ENCODE results near the gene FAM98B. TPM values are rescaled to one million over a fixed set of nuclear protein-coding genes. Genes with fewer than 3 reads are reported as not detected.
"Not testable (repeated sequence)": the region's sequence is repeated elsewhere in the genome, so short reads cannot be mapped to it uniquely, and the experiment has no call there.

Gene FAM98B
- total and polyA plus RNA-seq, 2 of the 13 experiments (the other 11 are each of a cell fraction or from before 2014, with no cell fraction given) = 3.7 to 4.7 TPM

GRCh38 chr15:38436993-38437392, 16.9 kb upstream of the FAM98B start:
- H2AFZ ChIP-seq (ENCODE audit: low read length) = no peak overlapping the region
- TF ChIP-seq TEAD3 (CRISPR knock-in tag; optimal IDR thresholded peaks at IDR 0.05; ENCODE audit: borderline replicate concordance) (no peak), KLF12 (CRISPR knock-in tag; IDR thresholded peaks at IDR 0.05; ENCODE audit: borderline replicate concordance) (no peak), MEIS2 (CRISPR knock-in tag; IDR thresholded peaks at IDR 0.05) (no peak), SP140L (CRISPR knock-in tag; IDR thresholded peaks at IDR 0.05; ENCODE audit: borderline replicate concordance) (no peak), NPAS2 (CRISPR knock-in tag; IDR thresholded peaks at IDR 0.05; ENCODE audit: borderline replicate concordance) (no peak), ZNF710 (CRISPR knock-in tag; IDR thresholded peaks at IDR 0.05; ENCODE audit: borderline replicate concordance) (no peak), MTF1 (CRISPR knock-in tag; IDR thresholded peaks at IDR 0.05) (no peak), ZNF30 (CRISPR knock-in tag; IDR thresholded peaks at IDR 0.05) (no peak), ZNF513 (CRISPR knock-in tag; conservative IDR thresholded peaks at IDR 0.05) (no peak)
- TF ChIP-seq, protein P1, sequence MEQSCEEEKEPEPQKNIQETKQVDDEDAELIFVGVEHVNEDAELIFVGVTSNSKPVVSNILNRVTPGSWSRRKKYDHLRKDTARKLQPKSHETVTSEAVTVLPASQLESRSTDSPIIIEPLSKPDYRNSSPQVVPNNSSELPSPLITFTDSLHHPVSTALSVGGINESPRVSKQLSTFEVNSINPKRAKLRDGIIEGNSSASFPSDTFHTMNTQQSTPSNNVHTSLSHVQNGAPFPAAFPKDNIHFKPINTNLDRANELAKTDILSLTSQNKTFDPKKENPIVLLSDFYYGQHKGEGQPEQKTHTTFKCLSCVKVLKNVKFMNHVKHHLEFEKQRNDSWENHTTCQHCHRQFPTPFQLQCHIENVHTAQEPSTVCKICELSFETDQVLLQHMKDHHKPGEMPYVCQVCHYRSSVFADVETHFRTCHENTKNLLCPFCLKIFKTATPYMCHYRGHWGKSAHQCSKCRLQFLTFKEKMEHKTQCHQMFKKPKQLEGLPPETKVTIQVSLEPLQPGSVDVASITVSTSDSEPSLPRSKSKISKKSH (CRISPR knock-in tag; IDR thresholded peaks at IDR 0.05; ENCODE audit: borderline replicate concordance) = no peak
- TF ChIP-seq, protein P2, sequence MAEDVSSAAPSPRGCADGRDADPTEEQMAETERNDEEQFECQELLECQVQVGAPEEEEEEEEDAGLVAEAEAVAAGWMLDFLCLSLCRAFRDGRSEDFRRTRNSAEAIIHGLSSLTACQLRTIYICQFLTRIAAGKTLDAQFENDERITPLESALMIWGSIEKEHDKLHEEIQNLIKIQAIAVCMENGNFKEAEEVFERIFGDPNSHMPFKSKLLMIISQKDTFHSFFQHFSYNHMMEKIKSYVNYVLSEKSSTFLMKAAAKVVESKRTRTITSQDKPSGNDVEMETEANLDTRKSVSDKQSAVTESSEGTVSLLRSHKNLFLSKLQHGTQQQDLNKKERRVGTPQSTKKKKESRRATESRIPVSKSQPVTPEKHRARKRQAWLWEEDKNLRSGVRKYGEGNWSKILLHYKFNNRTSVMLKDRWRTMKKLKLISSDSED (CRISPR knock-in tag; IDR thresholded peaks at IDR 0.05) = no peak
- H3K36me3 ChIP-seq (replicated peaks in 1 of 2; ENCODE audit: control insufficient read depth in 1 of 2, insufficient read depth in 2 of 2, low read length in 2 of 2) = no peaks in the 10 kb centered on the region
- no peak overlapping the region for H3K4me2 ChIP-seq (ENCODE audit: low read depth, low read length)
- no peaks in the 10 kb centered on the region for H3K27me3 ChIP-seq (ENCODE audit: control insufficient read depth in 1 of 2, insufficient read depth in 2 of 2, low read length in 2 of 2)
- no peak overlapping the region for H3K4me3 ChIP-seq (replicated peaks in 1 of 3; ENCODE audit: insufficient read depth in 1 of 3, low read depth in 2 of 3, low read length in 3 of 3)
- 0 out of 2 replicates have a peak, but pooled peaks cover 4% of the 10 kb centered on the region for H3K4me1 ChIP-seq (ENCODE audit: insufficient read depth, low read length)
- 0% methylated on average over 1 of the region's 1 CpG for WGBS (ENCODE audit: low lambda C conversion rate)
- no TSS peak for BruUV-seq (replicated peaks)
- ChIA-PET CTCF (ENCODE audit: low intra/inter-chr PET ratio, low total read pairs) (no interaction called here), POLR2A (no interaction called here)
- DNase-seq (ENCODE audit: low spot score) (no peak), FAIRE-seq (no peak), ATAC-seq (no peak)
- no peak overlapping the region for H3K9ac ChIP-seq (ENCODE audit: insufficient read depth, low read depth, low read length)
- no peaks in the 10 kb centered on the region for H3K79me2 ChIP-seq (ENCODE audit: insufficient read depth, low read length)
- H3K27ac ChIP-seq (ENCODE audit: extremely low read length, insufficient read depth, low read length) = no peak overlapping the region
- intact Hi-C loops (cut with micrococcal nuclease; ENCODE audit: unreplicated experiment) = no loop called here
- H3K9me3 ChIP-seq (ENCODE audit: low read length) = no peaks in the 10 kb centered on the region
- H4K20me1 ChIP-seq (ENCODE audit: insufficient read depth, low read length) = no peaks in the 10 kb centered on the region
- in situ Hi-C loops (cut with HindIII; ENCODE audit: extremely low pct_ligation_motif_present, low pct_unique_long_range_greater_than_20kb) = no loop called here

GRCh38 chr15:38437603-38438002, 16.3 kb upstream of the FAM98B start:
- CTCF ChIA-PET (ENCODE audit: low intra/inter-chr PET ratio, low total read pairs); H3K4me2 ChIP-seq (ENCODE audit: low read depth, low read length); BruUV-seq (replicated peaks); intact Hi-C loops (cut with micrococcal nuclease; ENCODE audit: unreplicated experiment); DNase-seq (ENCODE audit: low spot score); H3K9me3 ChIP-seq (ENCODE audit: low read length); FAIRE-seq; in situ Hi-C loops (cut with HindIII; ENCODE audit: extremely low pct_ligation_motif_present, low pct_unique_long_range_greater_than_20kb); H4K20me1 ChIP-seq (ENCODE audit: insufficient read depth, low read length); H3K27ac ChIP-seq (ENCODE audit: extremely low read length, insufficient read depth, low read length); H3K9ac ChIP-seq (ENCODE audit: insufficient read depth, low read depth, low read length); H3K36me3 ChIP-seq (replicated peaks in 1 of 2; ENCODE audit: control insufficient read depth in 1 of 2, insufficient read depth in 2 of 2, low read length in 2 of 2); H3K79me2 ChIP-seq (ENCODE audit: insufficient read depth, low read length); ATAC-seq; H3K4me1 ChIP-seq (ENCODE audit: insufficient read depth, low read length); H2AFZ ChIP-seq (ENCODE audit: low read length); H3K4me3 ChIP-seq (replicated peaks in 1 of 3; ENCODE audit: insufficient read depth in 1 of 3, low read depth in 2 of 3, low read length in 3 of 3); H3K27me3 ChIP-seq (ENCODE audit: control insufficient read depth in 1 of 2, insufficient read depth in 2 of 2, low read length in 2 of 2); POLR2A ChIA-PET: not testable (repeated sequence)
- WGBS (ENCODE audit: low lambda C conversion rate) = 4% methylated on average over 4 of the region's 4 CpGs
